ENCODE data around the gene RAPGEF6. TPM values are rescaled to one million over a fixed set of nuclear protein-coding genes. Genes with fewer than 3 reads are reported as not detected.

The RAPGEF6 gene
- total and polyA plus RNA-seq, 2 of the 4 experiments (the other 2 are of a cell fraction) = 5.8 to 18.8 TPM

GRCh38 chr5:131513780-131514179, 121.2 kb downstream of the RAPGEF6 start:
- Histone ChIP-seq H4K5ac (ENCODE audit: low read depth, low read length) (no peak overlapping the region), H3K4me2 (ENCODE audit: low read depth, low read length) (no peak overlapping the region)
- WGBS, 2 experiments (ENCODE audit: extremely low coverage in 2 of 2, insufficient read length in 1 of 2) = no CpG with 5 or more reads among the region's 6 CpGs

More at GRCh38 chr5:131513780-131514179, 121.2 kb downstream of the RAPGEF6 start:
- Histone ChIP-seq H3K56ac (ENCODE audit: extremely low read depth, insufficient read depth, low read length) (no peak overlapping the region), H3K18ac (ENCODE audit: low read depth, low read length) (no peak overlapping the region), H3K4me1 (ENCODE audit: control insufficient read depth, insufficient read depth, low read length) (peaks cover 9% of the 10 kb centered on the region), H2AK5ac (ENCODE audit: low read depth, low read length) (0 out of 2 replicates have a peak overlapping the region, but pooled peaks have one; percentile 20), H3K23ac (ENCODE audit: low read depth, low read length) (no peak overlapping the region), H3K27ac (ENCODE audit: insufficient read depth, low read length) (no peak overlapping the region), H4K91ac (ENCODE audit: insufficient read depth, low read depth, low read length) (no peak overlapping the region), H2AK9ac (replicated peaks; ENCODE audit: low read depth, low read length, poor library complexity) (no peak overlapping the region), H4K20me1 (ENCODE audit: insufficient read depth, low read length) (no peaks in the 10 kb centered on the region), H2AFZ (replicated peaks; ENCODE audit: low read length, poor library complexity) (no peak overlapping the region), H3K4me3 (ENCODE audit: insufficient read depth, low read depth, low read length) (no peak overlapping the region), H3K14ac (replicated peaks; ENCODE audit: low read depth, low read length) (peak overlapping the region; percentile 19; the same call in 1 of the 2 replicates), H3K4ac (ENCODE audit: low read depth, low read length) (no peak overlapping the region), H2BK5ac (ENCODE audit: low read depth, low read length, poor library complexity, severe bottlenecking) (no peak overlapping the region), H3K27me3 (ENCODE audit: control insufficient read depth, insufficient read depth, low read length) (no peaks in the 10 kb centered on the region), H4K8ac (ENCODE audit: low read depth in 2 of 2, low read length in 2 of 2) (no peak overlapping the region), H2BK15ac (ENCODE audit: low read depth, low read length) (no peak overlapping the region; the same call in 2 of the 3 replicates), H3K9ac (ENCODE audit: low read depth, low read length) (no peak overlapping the region), H3K36me3 (ENCODE audit: control insufficient read depth, insufficient read depth, low read length) (peaks cover 3% of the 10 kb centered on the region), H2BK20ac (ENCODE audit: low read depth, low read length) (no peak overlapping the region), H3K79me1 (ENCODE audit: low read depth in 1 of 2, low read length in 2 of 2) (peaks cover 6 to 24% of the 10 kb centered on the region in 2 experiments), H2BK120ac (ENCODE audit: low read depth, low read length) (peak overlapping the region; percentile 11; the same call in 1 of the 2 replicates), H3K9me3 (ENCODE audit: control insufficient read depth, insufficient read depth, low read length) (no peaks in the 10 kb centered on the region), H3K9me1 (ENCODE audit: insufficient read depth, low read length) (no peaks in the 10 kb centered on the region; the same call in 1 of the 2 replicates)
- dilution Hi-C loops (cut with HindIII; ENCODE audit: low sequenced_read_pairs, unreplicated experiment) (no loop called here), in situ Hi-C loops (cut with MboI; ENCODE audit: low sequenced_read_pairs) (no loop called here), intact Hi-C loops (cut with micrococcal nuclease) (no loop called here)
- ATAC-seq (ENCODE audit: low read depth) (no peak), DNase-seq (no peak)
- CTCF ChIA-PET = interaction anchor here (1.4 kb wide), 1 partner anchor 76 kb away, joined by 4 read pairs; no protein-coding TSS in a partner anchor
- POLR2A ChIA-PET (ENCODE audit: unreplicated experiment) = no interaction called here
- no TSS peak for BruUV-seq (replicated peaks)
- TF ChIP-seq POLR2A (IDR thresholded peaks at IDR 0.05; ENCODE audit: low read depth, low read length) (no peak), CHD1 (IDR thresholded peaks at IDR 0.05; ENCODE audit: low read depth, low read length) (no peak), CTCF (conservative IDR thresholded peaks at IDR 0.05; ENCODE audit: low read depth, low read length) (no peak), RFX5 (IDR thresholded peaks at IDR 0.05; ENCODE audit: low read depth, low read length) (no peak), MXI1 (IDR thresholded peaks at IDR 0.05; ENCODE audit: borderline replicate concordance, low read depth, low read length) (no peak), RAD21 (IDR thresholded peaks at IDR 0.05; ENCODE audit: low read length) (no peak), FOS (IDR thresholded peaks at IDR 0.05; ENCODE audit: low read depth, low read length) (no peak)

Data from IMR-90 (cell line).